Measurements from ENCODE around the gene PTPRD.

The PTPRD gene

GRCh38 chr9:10052181-10052580, 560.6 kb downstream of the PTPRD start:
- no peak for DNase-seq (ENCODE audit: low read depth)

- DNase-seq (ENCODE audit: low read depth), result no peak
These were observed 562.8 kb downstream of the PTPRD start for GRCh38 chr9:10050016-10050415.

- DNase-seq (ENCODE audit: low read depth), result no peak
These were observed 563.8 kb downstream of the PTPRD start for GRCh38 chr9:10048994-10049393.

- no peak for DNase-seq (ENCODE audit: low read depth)
These were observed 567.2 kb downstream of the PTPRD start for GRCh38 chr9:10045598-10045997.

- DNase-seq (ENCODE audit: low read depth), result no peak
These were observed 571.0 kb downstream of the PTPRD start for GRCh38 chr9:10041726-10042229.

GRCh38 chr9:10036095-10036494, 576.7 kb downstream of the PTPRD start:
- no peak for DNase-seq (ENCODE audit: low read depth)

- DNase-seq (ENCODE audit: low read depth), result no peak
These were observed 580.6 kb downstream of the PTPRD start for GRCh38 chr9:10032166-10032565.

GRCh38 chr9:10026443-10026984, 586.3 kb downstream of the PTPRD start:
- no peak for DNase-seq (ENCODE audit: low read depth)

- DNase-seq (ENCODE audit: low read depth), result no peak
These were observed 597.0 kb downstream of the PTPRD start for GRCh38 chr9:10015755-10016154.

- no peak for DNase-seq (ENCODE audit: low read depth)
These were observed 597.9 kb downstream of the PTPRD start for GRCh38 chr9:10014889-10015288.

GRCh38 chr9:10009401-10009800, 603.4 kb downstream of the PTPRD start:
- no peak for DNase-seq (ENCODE audit: low read depth)

- DNase-seq (ENCODE audit: low read depth), result no peak
These were observed 604.6 kb downstream of the PTPRD start for GRCh38 chr9:10008101-10008799.

GRCh38 chr9:10007356-10007755, 605.4 kb downstream of the PTPRD start:
- DNase-seq (ENCODE audit: low read depth), result no peak

GRCh38 chr9:10005206-10005605, 607.6 kb downstream of the PTPRD start:
- no peak for DNase-seq (ENCODE audit: low read depth)

- DNase-seq (ENCODE audit: low read depth), result no peak
These were observed 609.8 kb downstream of the PTPRD start for GRCh38 chr9:10003047-10003446.

GRCh38 chr9:10000669-10001068, 612.1 kb downstream of the PTPRD start:
- DNase-seq (ENCODE audit: low read depth), result no peak

- DNase-seq (ENCODE audit: low read depth), result no peak
These were observed 614.1 kb downstream of the PTPRD start for GRCh38 chr9:9998491-9999287.

- no peak for DNase-seq (ENCODE audit: low read depth)
These were observed 615.2 kb downstream of the PTPRD start for GRCh38 chr9:9997585-9997984.

GRCh38 chr9:9996259-9996658, 616.5 kb downstream of the PTPRD start:
- no peak for DNase-seq (ENCODE audit: low read depth)

GRCh38 chr9:9992936-9993335, 619.9 kb downstream of the PTPRD start:
- no peak for DNase-seq (ENCODE audit: low read depth)

- no peak for DNase-seq (ENCODE audit: low read depth)
These were observed 639.7 kb downstream of the PTPRD start for GRCh38 chr9:9973062-9973461.

GRCh38 chr9:9970514-9970913, 642.3 kb downstream of the PTPRD start:
- DNase-seq (ENCODE audit: low read depth), result no peak

- no peak for DNase-seq (ENCODE audit: low read depth)
These were observed 649.0 kb downstream of the PTPRD start for GRCh38 chr9:9963841-9964240.

Data from EH (cell line).